ENCODE measurements around the gene CCL13.
A peak's percentile ranks its signal among the peaks of the same experiment; 100 is the strongest.
"Not testable (repeated sequence)": the region's sequence is repeated elsewhere in the genome, so short reads cannot be mapped to it uniquely, and the experiment has no call there.

Gene CCL13

GRCh38 chr17:34356194-34356593 lies at the start of gene CCL13:
CCL13 (plus strand) TSS chr17:34356480; CDS start chr17:34356527, 47 bp downstream.
- DNase-seq = no peak

DNA sequence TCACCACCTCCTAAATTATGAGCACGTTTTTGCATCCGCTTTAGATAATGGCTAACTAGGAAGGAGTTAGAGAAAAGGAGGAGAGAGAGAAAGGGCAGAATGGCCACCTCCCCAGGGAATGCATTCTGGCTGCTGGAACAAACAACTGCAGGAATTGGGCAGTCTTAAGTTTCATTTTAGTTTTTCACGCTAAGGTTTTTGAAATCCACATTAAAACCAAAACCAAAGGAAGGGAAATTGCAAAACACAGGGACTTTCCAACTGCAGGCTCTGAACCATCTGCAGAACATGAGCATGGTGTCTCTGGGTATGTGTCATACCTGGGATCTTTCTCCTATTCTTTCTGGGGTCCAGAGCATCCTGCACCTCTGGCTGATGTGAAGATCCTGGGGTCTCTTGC lies 49.2 kb upstream of the CCL13 start:
- DNase-seq = no peak

DNA sequence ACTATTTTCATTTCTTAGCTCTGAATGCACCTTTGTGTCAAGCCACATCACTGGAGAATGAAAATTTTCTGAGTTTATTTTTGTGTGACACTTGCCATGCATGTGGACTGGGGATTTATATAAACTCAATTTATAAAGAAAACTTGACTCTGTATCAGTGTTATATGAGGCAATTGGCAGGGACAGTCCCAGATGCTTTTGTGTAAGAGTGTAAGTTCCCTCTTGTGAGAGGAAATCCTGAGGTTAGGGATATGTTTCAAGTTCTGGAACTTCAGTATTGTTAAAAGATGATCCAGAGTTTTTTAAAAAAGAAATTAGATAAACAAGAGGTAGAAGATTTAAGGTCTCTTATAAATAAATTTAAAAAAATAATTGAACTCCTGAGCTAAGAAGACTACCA lies 47.9 kb upstream of the CCL13 start:
- no peak for DNase-seq

DNA sequence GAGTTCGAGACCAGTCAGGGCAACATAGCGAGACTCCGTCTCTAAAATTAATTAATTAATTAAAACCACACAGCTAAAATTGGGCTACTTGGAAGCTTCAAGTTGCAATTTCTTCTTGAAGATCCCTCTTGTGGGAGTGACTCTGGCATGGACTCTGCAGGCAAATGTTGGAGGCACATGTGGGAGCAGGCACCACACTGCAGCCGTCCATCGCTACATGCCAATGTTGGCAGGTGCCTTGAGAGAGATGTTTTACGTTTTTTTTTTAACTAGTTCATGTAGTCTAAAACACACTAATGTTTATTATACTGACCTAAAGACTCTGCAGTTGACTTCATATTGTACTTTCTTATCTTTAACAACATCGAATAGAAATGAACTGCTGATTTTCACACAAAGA lies 45.0 kb upstream of the CCL13 start:
- no peak for DNase-seq

DNA sequence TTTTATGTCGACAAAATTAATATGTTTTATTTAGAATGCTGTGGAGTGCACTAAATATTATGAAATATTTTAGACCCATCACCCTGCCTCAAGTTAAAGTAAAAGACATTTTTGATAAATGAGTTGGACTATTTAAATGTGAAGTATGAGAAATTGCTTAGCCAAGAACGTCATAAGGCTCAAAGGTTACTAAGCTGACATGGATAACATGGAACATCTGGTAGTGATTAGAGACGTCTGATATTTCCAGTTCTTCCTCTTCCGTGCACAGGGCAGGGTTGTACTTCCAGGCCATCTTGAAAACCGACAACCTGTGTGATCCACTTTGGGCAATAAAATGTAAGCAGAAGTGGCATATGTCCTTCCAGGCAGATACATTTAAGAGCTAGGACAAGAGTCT lies 44.2 kb upstream of the CCL13 start:
- DNase-seq = no peak

GRCh38 chr17:34313164-34313563 lies 43.1 kb upstream of the CCL13 start:
- DNase-seq = no peak

DNA sequence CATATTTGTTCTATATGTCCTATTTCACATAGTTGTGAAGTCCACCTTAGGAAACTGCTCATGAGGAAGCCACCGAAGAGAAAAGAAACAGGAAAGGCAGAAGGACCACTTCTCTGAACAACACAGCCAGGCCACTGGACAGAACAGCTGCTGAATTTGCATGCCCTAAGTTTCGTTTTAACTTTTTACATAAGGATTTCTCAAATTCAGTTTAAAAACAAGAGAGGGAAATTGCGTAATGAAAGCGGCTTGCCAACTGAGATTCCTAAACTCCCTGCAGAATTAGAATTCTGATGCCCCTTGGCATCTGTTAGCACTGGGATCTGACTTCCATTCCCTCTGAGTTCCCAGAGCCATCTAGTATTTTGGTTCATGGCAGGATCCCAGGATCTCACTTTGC lies 42.0 kb upstream of the CCL13 start:
- DNase-seq = no peak

GRCh38 chr17:34318474-34318873 lies 37.8 kb upstream of the CCL13 start:
- no peak for DNase-seq

DNA sequence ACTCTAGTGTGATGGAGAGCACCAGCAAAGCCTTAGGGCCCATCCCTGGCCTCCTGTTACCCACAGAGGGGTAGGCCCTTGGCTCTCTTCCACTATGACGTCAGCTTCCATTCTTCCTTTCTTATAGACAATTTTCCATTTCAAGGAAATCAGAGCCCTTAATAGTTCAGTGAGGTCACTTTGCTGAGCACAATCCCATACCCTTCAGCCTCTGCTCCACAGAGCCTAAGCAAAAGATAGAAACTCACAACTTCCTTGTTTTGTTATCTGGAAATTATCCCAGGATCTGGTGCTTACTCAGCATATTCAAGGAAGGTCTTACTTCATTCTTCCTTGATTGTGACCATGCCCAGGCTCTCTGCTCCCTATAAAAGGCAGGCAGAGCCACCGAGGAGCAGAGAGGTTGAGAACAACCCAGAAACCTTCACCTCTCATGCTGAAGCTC lies 37.2 kb upstream of the CCL13 start, which contains the start of gene CCL8:
TSS of gene CCL8 (plus strand) at position 397 of the 445 bp plus-strand sequence. CDS start 67 bp downstream, outside the sequence.
- DNase-seq = no peak

GRCh38 chr17:34321964-34322363 lies 34.3 kb upstream of the CCL13 start:
- DNase-seq = no peak

DNA sequence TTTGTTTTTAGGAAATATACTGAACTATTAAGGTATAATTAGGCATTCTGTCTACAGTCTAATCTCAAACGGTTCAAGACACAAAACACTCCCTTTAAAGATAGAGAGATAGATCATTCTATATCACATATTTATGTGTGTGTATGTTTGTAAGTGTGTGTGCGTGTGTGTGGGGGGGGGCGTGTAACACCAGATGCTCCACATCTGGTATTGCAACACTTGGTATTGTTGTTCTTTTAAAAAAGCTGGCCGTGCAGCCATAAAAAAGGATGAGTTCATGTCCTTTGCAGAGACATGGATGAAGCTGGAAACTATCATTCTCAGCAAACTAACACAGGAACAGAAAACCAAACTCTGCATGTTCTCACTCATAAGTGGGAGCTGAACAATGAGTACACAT lies 28.7 kb upstream of the CCL13 start:
- DNase-seq = not testable (repeated sequence)

DNA sequence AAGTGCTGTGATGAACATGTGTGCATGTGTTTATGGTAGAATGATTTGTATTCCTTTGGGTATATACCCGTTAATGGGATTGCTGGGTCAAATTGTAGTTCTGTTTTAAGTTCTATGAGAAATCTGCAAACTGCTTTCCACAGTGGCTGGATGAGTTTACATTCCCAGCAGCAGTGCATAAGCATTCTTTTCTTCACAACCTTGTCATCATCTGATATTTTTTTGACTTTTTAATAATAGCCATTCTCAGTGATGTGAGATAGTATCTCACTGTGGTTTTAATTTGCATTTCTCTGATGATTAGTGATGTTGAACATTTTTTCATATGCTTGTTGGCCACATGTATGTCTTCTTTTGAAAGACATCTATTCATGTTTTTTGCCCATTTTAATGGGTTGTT lies 18.6 kb upstream of the CCL13 start:
- no peak for DNase-seq

DNA sequence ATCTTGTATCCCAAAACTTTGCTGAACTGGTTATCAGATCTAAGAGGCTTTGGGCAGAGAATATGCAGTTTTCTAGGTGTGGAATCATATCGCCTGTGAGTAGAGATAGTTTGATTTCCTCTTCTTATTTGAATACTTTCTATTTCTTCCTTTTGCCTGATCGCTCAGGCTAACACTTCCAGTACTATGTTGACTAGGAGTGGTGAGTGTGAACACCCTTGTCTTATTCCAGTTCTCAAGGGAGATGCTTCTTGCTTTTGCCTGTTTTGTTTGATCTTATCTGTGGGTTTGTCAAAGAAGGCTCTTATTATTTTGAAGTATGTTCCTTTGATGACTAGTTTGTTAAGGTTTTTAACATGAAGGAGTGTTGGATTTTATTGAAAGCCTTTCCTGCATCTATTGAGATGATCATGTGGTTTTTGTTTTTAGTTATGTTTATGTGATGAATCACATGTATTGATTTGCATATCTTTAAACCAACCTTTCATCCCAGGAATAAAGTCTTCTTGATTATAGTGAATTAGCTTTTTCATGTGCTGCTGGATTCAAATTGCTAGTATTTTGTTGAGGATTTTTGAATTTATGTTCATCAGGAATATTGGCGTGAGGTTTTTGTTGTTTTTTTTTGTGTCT lies 17.0 kb upstream of the CCL13 start:
- no peak for DNase-seq

DNA sequence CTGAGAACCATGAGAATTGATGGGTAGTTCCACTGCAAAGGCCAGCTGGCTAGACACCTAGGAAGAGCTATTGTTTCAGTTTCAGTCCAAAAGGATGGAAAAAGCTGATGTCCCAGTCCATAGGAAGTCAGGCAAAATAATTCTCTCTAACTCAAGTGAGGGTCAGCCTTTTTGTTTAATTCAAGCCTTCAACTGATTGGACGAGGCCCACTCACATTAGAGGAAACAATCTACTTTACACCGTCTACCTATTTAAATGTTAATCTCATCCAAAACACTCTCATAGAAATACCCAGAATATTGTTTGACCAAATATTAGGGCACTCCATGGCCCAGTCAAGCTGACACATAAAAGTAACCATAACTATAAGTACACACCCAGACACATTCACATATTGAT lies 14.4 kb upstream of the CCL13 start:
- DNase-seq = no peak

GRCh38 chr17:34347063-34347462 lies 9.2 kb upstream of the CCL13 start:
- no peak for DNase-seq

- DNase-seq = no peak
Measured at GRCh38 chr17:34349751-34350150, 6.5 kb upstream of the CCL13 start.

GRCh38 chr17:34351096-34351495 lies 5.2 kb upstream of the CCL13 start:
- no peak for DNase-seq

GRCh38 chr17:34352191-34352590 lies 4.1 kb upstream of the CCL13 start:
- no peak for DNase-seq

DNA sequence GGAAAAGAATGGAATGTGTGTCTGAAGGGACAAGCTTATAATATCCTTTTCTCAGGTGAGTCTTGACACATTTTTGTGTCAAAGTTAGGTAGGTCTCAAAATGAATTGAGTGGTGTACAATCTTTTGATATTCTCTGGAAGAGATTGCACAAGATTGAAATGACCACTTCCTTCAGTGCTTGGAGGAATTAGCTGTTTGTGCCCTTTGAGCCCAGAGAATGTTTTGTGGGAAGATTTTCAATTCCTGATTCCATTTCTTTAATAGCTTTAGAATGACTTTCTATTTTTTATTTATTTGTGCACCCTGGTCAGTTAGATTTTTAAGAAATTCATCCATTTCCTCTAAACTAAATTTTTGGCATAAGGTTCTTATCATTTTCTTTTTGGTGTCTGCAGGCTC lies 1.6 kb upstream of the CCL13 start:
- no peak for DNase-seq

- DNase-seq = peak in 1 of 3 experiments; percentile 10
Measured at GRCh38 chr17:34357398-34357797, 1.1 kb downstream of the CCL13 start.

- no peak for DNase-seq
Measured at GRCh38 chr17:34358631-34359030, 2.4 kb downstream of the CCL13 start.

- DNase-seq = no peak
Measured at GRCh38 chr17:34360601-34361270, 4.5 kb downstream of the CCL13 start.

GRCh38 chr17:34361478-34362061 lies 5.3 kb downstream of the CCL13 start:
- DNase-seq = peak; percentile 77 to 98 (median 90)

GRCh38 chr17:34363183-34363661 lies 6.9 kb downstream of the CCL13 start, which contains the start of gene CCL1:
CCL1 (minus strand) TSS chr17:34363233; CDS start chr17:34363161, 72 bp downstream.
- no peak for DNase-seq
